ENCODE measurements around the gene GATA6.

The GATA6 gene

GRCh38 chr18:22167091-22167470 is 2.3 kb upstream of the GATA6 start:
- no peak for DNase-seq

- no peak for DNase-seq
Observed at GRCh38 chr18:22167471-22168241, 1.7 kb upstream of the GATA6 start.

GRCh38 chr18:22168360-22168921 is 948 bp upstream of the GATA6 start:
- DNase-seq: no peak

GRCh38 chr18:22169889-22170420 is 566 bp downstream of the GATA6 start:
- DNase-seq: no peak

GRCh38 chr18:22170421-22171257 is 1.2 kb downstream of the GATA6 start:
- DNase-seq: peak; percentile 29

- no peak for DNase-seq
Observed at GRCh38 chr18:22171258-22172119, 2.1 kb downstream of the GATA6 start.

GRCh38 chr18:22172120-22172582 is 2.8 kb downstream of the GATA6 start:
- DNase-seq: no peak

GRCh38 chr18:22172594-22173049 is 3.2 kb downstream of the GATA6 start:
- no peak for DNase-seq

- no peak for DNase-seq
Observed at GRCh38 chr18:22173221-22173927, 4.0 kb downstream of the GATA6 start.

GRCh38 chr18:22173928-22174301 is 4.5 kb downstream of the GATA6 start:
- DNase-seq: no peak

- no peak for DNase-seq
Observed at GRCh38 chr18:22174341-22175145, 5.2 kb downstream of the GATA6 start.

GRCh38 chr18:22175346-22175745 is 6.0 kb downstream of the GATA6 start:
- no peak for DNase-seq

GRCh38 chr18:22176420-22177326 is 7.3 kb downstream of the GATA6 start:
- no peak for DNase-seq

GRCh38 chr18:22177327-22177871 is 8.0 kb downstream of the GATA6 start:
- DNase-seq: no peak

- no peak for DNase-seq
Observed at GRCh38 chr18:22179174-22179573, 9.8 kb downstream of the GATA6 start.

- no peak for DNase-seq
Observed at GRCh38 chr18:22179631-22180030, 10.2 kb downstream of the GATA6 start.

- DNase-seq: no peak
Observed at GRCh38 chr18:22180722-22181121, 11.3 kb downstream of the GATA6 start.

GRCh38 chr18:22182884-22183697 is 13.7 kb downstream of the GATA6 start:
- DNase-seq: no peak

Data from activated T-cell treated with anti-CD3 and anti-CD28 coated beads, Interleukin-2, amount 50 U/mL, for 1 hour (primary cell).